Renal cortical epithelial cell (primary cell): ENCODE measurements around the gene CNTN5. TPM values are rescaled to one million over a fixed set of nuclear protein-coding genes. Genes with fewer than 3 reads are reported as not detected.

Experiments used
- DNase-seq: peaks from one replicate; pipeline ENCODE4 v3.0.0-alpha.2; 2011; ENCODE audit warnings: low read depth
- total RNA-seq: library from RNA; depleted of rRNA; stranded (reverse); fragments of >200 nt; gene quantifications from 2 replicates; pipeline ENCODE4 v1.2.3, GENCODE V29; 2014

CNTN5 gene
- total RNA-seq, 1 donor from 2014 or later: 0.10 TPM

- no peak for DNase-seq
Observed at GRCh38 chr11:100080381-100080780, 1059.6 kb downstream of the CNTN5 start.

DNA sequence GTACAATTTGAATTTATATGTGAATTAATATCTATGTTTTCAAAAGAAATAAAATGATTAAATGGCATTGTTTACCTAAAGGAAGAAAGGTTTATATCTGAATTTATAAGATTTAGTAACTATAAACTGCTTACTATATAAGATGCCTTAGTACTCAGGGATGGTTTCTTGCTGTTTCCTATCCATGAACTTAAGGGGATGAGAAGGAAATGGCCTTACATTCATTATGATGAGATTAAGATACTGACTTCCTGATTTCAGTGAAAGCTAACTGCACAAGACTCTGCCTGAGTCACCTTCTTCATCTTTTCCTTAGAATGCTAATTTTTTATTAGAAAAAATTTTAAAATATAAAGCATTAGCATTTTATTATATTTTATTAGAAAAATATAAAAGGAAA, 1060.1 kb downstream of the CNTN5 start:
- no peak for DNase-seq

GRCh38 chr11:100093698-100094097, 1072.9 kb downstream of the CNTN5 start:
- DNase-seq: no peak

DNA sequence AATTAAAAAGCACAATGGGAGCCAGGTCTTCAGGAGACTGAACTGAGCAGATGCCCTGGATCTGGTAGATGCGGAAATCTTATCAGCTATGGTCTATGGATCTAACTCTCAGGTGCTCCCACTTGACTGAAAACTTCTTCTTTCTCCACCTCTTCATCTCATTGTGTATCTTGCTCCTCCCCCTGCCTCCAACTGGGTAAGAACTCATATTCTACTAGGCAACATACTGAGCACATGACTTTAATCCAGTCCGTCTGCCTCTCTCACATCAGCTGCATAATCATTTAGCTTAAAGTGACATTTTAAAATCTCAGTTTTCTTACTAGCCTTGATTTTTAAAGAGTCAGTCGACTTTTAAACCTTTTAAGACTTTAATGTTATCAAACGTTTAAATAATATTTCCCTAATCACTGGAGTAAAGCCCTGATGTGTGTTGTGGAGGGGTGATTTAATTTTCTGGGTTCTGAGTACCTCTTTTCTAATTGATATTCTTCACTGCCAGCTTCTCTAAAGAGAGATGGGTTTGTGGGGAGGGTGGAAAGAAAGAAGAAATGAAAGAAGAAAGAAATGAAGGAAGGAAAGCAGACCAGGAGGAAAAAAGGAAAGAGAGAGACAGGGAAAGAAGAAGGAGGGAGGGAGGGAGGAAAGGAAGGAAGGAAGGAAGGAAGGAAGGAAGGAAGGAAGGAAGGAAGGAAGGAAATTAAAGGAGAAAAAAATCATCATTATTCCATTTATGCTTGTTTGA, 1073.5 kb downstream of the CNTN5 start:
- no peak for DNase-seq

GRCh38 chr11:100095809-100096208, 1075.1 kb downstream of the CNTN5 start:
- no peak for DNase-seq

DNA sequence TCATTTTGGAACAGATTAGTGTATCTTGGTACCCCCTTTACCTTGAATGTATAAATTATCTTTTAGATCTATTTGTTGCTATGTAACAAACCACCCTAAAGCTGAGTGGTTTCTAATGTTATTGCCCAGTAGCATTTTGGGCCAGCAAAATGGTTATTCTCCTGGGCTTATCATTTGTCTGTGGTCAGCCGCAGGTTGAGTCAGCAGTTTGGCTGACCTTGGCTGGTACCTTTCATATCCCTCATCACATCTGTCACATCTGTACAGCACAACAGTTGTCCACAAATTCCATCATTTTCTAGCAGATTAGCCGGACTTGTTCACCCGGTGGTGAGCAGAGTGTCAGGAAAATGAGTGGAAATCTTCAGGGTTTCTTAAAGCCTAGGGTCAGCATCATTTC, 1077.8 kb downstream of the CNTN5 start:
- no peak for DNase-seq

- no peak for DNase-seq
Observed at GRCh38 chr11:100105255-100105981, 1084.7 kb downstream of the CNTN5 start.

DNA sequence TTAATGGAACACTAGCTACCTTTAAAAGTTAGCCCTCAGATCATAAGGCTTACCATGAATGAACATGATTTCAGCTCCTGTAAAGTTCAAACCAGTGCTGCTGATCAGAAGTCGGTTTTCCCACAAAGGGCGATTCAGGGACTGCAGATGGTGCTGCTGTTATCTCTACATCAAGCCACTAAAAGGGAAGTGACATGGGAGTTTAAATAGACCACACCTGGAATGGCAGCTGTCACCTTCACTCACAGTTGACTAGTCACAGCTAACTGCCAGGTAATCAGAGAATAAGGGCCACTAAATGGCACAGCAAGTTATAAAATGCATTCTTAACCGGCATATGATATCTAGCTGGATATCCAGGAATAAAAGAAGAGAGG, 1085.2 kb downstream of the CNTN5 start:
- DNase-seq: no peak

DNA sequence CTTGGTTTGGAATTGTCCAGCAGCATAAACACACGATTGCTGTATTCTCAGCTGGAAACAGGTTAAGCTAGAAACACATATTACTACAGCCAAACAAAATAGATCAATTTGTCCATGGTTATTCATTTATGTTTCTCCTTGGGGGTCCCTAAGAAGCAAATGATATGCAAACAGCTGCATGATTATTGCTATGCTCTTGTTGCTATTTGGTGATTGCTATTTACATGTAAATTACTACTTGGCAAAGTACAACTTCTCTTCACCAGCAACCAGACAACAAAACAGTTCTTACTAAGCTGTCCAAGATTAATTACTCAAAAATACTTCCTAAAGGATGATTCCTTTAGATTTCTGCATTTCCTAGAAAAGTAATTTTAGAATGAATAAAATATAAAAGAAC, 1098.4 kb downstream of the CNTN5 start:
- DNase-seq: no peak

GRCh38 chr11:100133114-100133513, 1112.4 kb downstream of the CNTN5 start:
- DNase-seq: no peak

DNA sequence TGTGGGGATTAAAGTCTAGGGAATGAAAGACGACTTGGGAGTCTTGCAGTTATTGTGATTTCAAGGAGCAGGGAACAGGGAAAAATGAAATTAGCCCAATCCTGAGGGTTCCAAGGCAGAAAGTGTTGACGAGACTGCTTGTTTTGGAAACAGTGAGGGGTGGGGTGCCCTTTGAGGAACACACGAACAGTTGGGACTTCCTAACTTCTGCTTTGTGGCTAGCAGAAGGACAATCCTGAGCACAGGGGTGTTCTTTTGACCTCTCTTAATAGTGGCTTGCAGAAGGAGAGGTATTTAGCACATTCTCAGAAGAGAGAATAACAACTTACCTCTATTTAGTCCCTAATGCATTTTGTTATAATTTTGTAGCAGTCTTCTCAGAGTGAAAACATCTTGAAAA, 1120.5 kb downstream of the CNTN5 start:
- DNase-seq: no peak

DNA sequence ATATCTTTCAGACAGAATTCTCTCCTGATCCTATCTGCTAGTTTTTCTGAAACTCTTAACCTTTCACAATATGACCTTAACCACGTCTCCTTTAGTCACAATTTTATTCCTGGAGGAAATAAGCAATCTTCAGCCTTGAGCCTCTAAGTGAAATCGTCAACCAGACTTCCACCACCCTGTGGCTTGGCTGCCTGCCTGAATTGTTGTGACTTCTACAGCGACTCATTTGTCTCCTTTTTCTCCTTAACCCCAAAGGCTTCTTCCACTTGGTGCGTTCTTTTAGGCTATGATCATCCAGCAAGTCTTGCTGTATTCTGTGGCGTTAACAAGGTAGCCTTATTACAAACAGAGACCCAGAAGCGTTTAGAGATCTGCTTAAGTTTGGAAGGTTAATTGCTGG, 1131.2 kb downstream of the CNTN5 start:
- peak; percentile 50 for DNase-seq

- DNase-seq: no peak
Observed at GRCh38 chr11:100152766-100153165, 1132.0 kb downstream of the CNTN5 start.

DNA sequence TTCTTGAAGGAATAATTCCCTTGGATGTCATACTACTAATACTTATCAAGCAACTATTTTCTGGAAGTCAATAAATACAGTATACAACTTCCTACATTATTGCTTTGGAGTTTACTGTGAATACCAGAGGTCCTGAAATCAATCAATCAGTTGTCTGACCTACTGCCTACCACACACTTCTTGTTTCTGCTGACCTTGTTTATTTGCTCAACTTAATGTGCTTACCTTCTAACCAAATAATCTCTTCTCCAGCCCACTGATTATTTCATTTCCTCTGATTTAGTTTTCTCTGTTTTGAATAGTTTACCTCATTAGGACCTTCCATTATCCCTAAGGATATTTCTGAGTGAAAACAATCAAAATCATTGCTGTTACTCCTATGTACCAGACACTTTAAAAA, 1142.7 kb downstream of the CNTN5 start:
- DNase-seq: no peak

DNA sequence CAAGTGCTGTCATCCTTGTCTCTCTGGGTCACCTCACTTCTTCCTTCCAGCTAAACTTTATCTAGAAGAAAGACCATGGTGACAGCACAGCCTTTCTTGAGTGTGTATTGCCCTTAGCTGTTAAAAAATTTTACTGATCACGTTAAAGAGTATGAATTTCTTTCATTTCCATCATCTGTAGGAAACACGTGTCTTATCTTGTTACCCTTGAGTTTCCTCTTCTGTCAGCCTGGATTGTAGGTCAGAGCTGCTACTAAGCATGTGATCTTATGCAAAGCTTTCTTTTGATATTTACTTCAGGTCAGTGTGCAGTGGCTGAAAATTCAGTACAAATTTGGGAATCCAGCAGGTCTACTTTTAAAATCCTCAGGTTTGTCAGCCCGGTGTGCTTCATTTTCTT, 1154.1 kb downstream of the CNTN5 start:
- DNase-seq: no peak

DNA sequence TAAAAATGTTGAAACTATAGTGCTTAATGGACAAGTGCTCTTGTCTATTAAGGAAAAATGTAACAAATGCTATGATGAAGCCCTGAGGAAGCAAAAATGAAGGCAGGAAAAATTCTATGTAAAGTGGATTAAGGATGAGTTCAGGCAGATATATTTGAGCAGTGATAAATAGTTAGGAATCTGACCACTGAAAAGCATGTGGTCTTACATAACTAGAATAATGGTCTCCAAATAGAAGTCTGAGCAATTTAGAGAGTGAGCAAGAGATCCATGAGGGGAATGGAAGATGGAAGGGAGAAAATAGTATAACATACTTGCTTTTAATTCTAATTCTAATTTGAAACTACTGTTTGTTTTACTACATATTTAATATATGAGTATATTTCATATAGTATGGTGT, 1155.7 kb downstream of the CNTN5 start:
- DNase-seq: no peak

DNA sequence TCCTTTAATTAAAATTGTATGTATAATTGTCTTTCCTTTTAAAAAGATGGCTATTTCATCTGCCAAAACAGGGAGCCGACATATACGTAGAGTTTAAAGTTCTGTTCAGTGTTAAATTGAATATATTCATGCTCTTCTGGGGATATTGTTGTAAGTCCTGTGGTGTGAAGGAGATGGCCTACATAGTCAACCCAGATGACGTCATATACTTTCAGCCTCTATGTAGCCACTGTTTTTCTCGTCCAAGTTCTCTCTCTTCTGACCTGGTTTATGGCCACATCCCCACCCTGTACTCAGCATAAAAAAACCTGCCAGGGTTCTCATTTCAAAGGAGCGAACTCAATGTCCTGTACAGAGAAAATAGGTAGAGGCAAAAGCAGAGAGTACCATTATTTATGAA, 1156.9 kb downstream of the CNTN5 start:
- no peak for DNase-seq

DNA sequence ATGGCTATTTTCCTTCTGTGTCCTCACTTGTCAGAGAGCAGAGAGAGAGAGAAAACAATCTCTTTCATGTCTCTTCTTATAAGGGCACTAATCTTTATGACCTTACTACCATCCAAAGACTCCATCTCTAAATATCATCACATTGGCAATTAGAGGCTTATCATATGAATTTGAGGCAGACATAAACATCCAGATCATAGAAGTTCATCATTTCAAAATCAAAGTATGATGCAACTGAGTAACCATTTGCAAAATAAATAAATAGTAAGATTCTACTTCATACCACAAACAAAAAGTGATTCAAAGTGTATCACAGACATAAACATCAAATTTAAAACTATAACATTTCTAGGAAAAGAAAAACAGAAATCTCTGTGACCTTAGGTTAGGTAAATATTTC, 1161.6 kb downstream of the CNTN5 start:
- no peak for DNase-seq

DNA sequence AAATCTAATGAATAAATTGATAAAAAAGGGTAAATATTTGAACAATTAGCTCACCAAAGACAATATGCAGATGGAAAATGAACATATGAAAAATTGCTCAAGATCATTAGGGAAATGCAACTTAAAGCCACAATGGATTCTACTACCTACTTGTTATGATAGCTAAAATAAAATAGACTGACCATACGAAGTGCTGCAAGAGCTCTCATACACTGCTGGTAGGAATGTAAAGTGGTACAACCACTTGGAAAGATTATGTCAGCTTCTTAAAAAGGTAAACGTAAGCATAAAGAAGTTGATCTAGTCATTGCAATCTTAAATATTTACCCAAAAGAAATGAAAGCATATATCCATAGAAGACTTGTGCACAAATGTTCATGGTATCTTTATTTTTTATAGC, 1162.2 kb downstream of the CNTN5 start:
- no peak for DNase-seq

DNA sequence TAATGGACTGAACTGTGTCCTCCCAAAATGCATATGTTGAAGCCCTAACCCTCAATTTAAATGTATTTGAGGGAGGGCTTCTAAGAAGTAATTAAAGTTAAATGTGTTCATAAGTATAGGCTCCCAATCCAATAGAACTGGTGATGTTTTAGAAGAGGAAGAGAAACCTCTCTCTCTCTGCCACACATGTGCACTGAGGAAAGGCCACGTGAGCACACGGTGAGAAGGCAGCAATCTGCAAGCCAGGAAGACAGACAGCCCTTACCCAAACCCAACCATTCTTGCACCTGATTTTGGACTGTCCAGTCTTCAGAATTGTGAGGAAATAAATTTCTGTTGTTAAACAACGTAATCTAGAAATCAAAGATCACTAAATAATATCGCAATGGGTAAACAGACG, 1164.8 kb downstream of the CNTN5 start:
- DNase-seq: no peak

GRCh38 chr11:100188137-100188783, 1167.5 kb downstream of the CNTN5 start:
- no peak for DNase-seq

GRCh38 chr11:100190395-100190794, 1169.6 kb downstream of the CNTN5 start:
- DNase-seq: no peak

DNA sequence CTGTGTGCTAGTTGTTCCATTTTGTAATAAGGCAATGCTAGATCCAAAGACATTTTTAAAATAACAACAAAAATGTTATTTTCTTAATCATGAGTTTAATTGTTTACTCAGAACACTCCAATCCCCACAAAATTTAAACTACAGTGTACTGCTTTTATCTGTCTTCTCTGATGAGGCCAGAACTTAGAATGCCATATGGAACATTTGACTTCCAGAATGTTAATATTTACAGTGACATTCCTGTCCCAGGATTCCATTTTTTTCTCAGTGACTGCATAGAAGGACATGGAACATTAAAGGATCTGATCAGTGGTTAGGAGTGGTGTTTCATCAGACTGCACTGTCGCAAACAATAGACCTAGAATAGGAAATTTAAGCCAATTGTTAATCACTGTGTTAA, 1171.4 kb downstream of the CNTN5 start:
- no peak for DNase-seq
